CD4-positive, alpha-beta T cell treated with Interleukin-10 for 1 hour (primary cell): ENCODE results near the gene HYOU1.
A peak's percentile ranks its signal among the peaks of the same experiment; 100 is the strongest.

Source experiments
- DNase-seq: peaks from one replicate; pipeline ENCODE4 v3.0.0-alpha.2; 2020

Gene HYOU1

GRCh38 chr11:119016216-119017009, 40.6 kb downstream of the HYOU1 start:
- no peak for DNase-seq

GRCh38 chr11:119015054-119015611, 41.9 kb downstream of the HYOU1 start:
- DNase-seq = no peak

- DNase-seq = no peak
Observed at GRCh38 chr11:119014209-119014924, 42.6 kb downstream of the HYOU1 start.

- DNase-seq = no peak
Observed at GRCh38 chr11:119012629-119013170, 44.3 kb downstream of the HYOU1 start.

GRCh38 chr11:119011476-119012053, 45.4 kb downstream of the HYOU1 start:
- DNase-seq = no peak

GRCh38 chr11:119006656-119007055, 50.3 kb downstream of the HYOU1 start:
- DNase-seq = no peak

- DNase-seq = no peak
Observed at GRCh38 chr11:119000906-119001305, 56.1 kb downstream of the HYOU1 start.

- no peak for DNase-seq
Observed at GRCh38 chr11:118998822-118999221, 58.2 kb downstream of the HYOU1 start.

GRCh38 chr11:118998388-118998717, 58.7 kb downstream of the HYOU1 start:
- DNase-seq = no peak

- peak; percentile 96 for DNase-seq
Observed at GRCh38 chr11:118997627-118998387, 59.2 kb downstream of the HYOU1 start, which contains the start of gene CENATAC. Gene CENATAC (plus strand): TSS chr11:118998138. CDS start chr11:118998198, 60 bp downstream.

- peak; percentile 54 for DNase-seq
Observed at GRCh38 chr11:118996926-118997626, 59.9 kb downstream of the HYOU1 start.
